Thoracic aorta (tissue), 2 donors: ENCODE data around the gene RCAN1. TPM values are rescaled to one million over a fixed set of nuclear protein-coding genes. Genes with fewer than 3 reads are reported as not detected.

Source experiments
- ATAC-seq: fragments of 150-250 bp; one replicate; pipeline ENCODE4 v1.8.0; 2017; ENCODE audit warnings: low read depth; ENCODE audit not compliant: insufficient number of reproducible peaks, low FRiP score
- DNase-seq: peaks from one replicate; pipeline ENCODE4 v3.0.0-alpha.2; 2020; ENCODE audit warnings: low spot score
- H3K27ac ChIP-seq, 2 donors: fragments of 200-600 bp; sonication (generic); 1 replicate in 1 of 2; 2 replicates in 1 of 2; pipeline ENCODE4 v1.5.1; 2016; ENCODE audit warnings: mild to moderate bottlenecking in 2 of 2, moderate library complexity in 2 of 2
- H3K27me3 ChIP-seq: fragments of 200-600 bp; sonication (generic); replicated peaks from 2 replicates; pipeline ENCODE4 v1.6.0; 2016; ENCODE audit warnings: mild to moderate bottlenecking; ENCODE audit not compliant: insufficient read depth
- H3K36me3 ChIP-seq: fragments of 200-600 bp; sonication (generic); one replicate; pipeline ENCODE4 v1.5.1; 2016
- H3K4me1 ChIP-seq, 2 donors: fragments of 200-600 bp; sonication (generic); 1 replicate in 1 of 2; 2 replicates in 1 of 2; pipeline versions ENCODE4 v1.5.1 to v1.6.0; 2016; ENCODE audit warnings: low read depth in 2 of 2, mild to moderate bottlenecking in 1 of 2; ENCODE audit not compliant: control insufficient read depth in 1 of 2
- H3K4me3 ChIP-seq: fragments of 200-600 bp; sonication (generic); 2 replicates; pipeline ENCODE4 v1.5.1; 2016; ENCODE audit warnings: mild to moderate bottlenecking
- H3K9me3 ChIP-seq: fragments of 200-600 bp; sonication (generic); 2 replicates; pipeline ENCODE4 v1.5.1; 2016
- CTCF ChIP-seq: fragments of 200-600 bp; sonication (generic); IDR thresholded peaks from one replicate; pipeline ENCODE4 v1.5.1; 2019; ENCODE audit warnings: antibody characterized with exemption
- total RNA-seq, 2 donors: library from RNA; depleted of rRNA; stranded (reverse); fragments of >200 nt; gene quantifications; one replicate each; pipeline versions ENCODE4 v1.1.0 to v1.2.3, GENCODE V29; 2016

RCAN1 gene
- total RNA-seq, 2 donors from 2014 or later, result 39.3 to 45.2 TPM

- Histone ChIP-seq H3K9me3 (no peaks in the 10 kb centered on the region), H3K27me3 (no peaks in the 10 kb centered on the region), H3K4me3 (no peak overlapping the region), H3K4me1 (peaks cover 8 to 20% of the 10 kb centered on the region in 2 donors), H3K27ac (peak overlapping the region in 1 of 2 donors; percentile 77), H3K36me3 (no peaks in the 10 kb centered on the region)
- DNase-seq (no peak), ATAC-seq (no peak)
- TF ChIP-seq CTCF, result no peak
These were observed 68.4 kb downstream of the RCAN1 start for GRCh38 chr21:34546542-34546941.

GRCh38 chr21:34545079-34545884 lies 69.6 kb downstream of the RCAN1 start:
- Histone ChIP-seq H3K4me1 (peaks cover 8 to 20% of the 10 kb centered on the region in 2 donors), H3K4me3 (peak overlapping the region; percentile 30), H3K27me3 (no peaks in the 10 kb centered on the region), H3K36me3 (no peaks in the 10 kb centered on the region), H3K27ac (peak overlapping the region; percentile 62 to 77), H3K9me3 (no peaks in the 10 kb centered on the region)
- ATAC-seq (peak; percentile 71), DNase-seq (no peak)
- TF ChIP-seq CTCF, result no peak

- H3K27ac ChIP-seq, result peak overlapping the region in 1 of 2 donors; percentile 77
These were observed 70.8 kb downstream of the RCAN1 start for GRCh38 chr21:34544032-34544496.

GRCh38 chr21:34543017-34543416 lies 71.9 kb downstream of the RCAN1 start:
- no peak for TF ChIP-seq CTCF

More at GRCh38 chr21:34544032-34544496, 70.8 kb downstream of the RCAN1 start:
- Histone ChIP-seq H3K36me3 (no peaks in the 10 kb centered on the region), H3K4me1 (peaks cover 8 to 20% of the 10 kb centered on the region in 2 donors), H3K4me3 (no peak overlapping the region), H3K9me3 (no peaks in the 10 kb centered on the region), H3K27me3 (no peaks in the 10 kb centered on the region)
- ATAC-seq (no peak), DNase-seq (no peak)
- peak; percentile 63 for TF ChIP-seq CTCF

GRCh38 chr21:34540206-34540605 lies 74.7 kb downstream of the RCAN1 start:
- Histone ChIP-seq H3K9me3 (no peaks in the 10 kb centered on the region), H3K4me3 (no peak overlapping the region), H3K27ac (no peak overlapping the region), H3K4me1 (peaks cover 6 to 14% of the 10 kb centered on the region in 2 donors), H3K27me3 (no peaks in the 10 kb centered on the region), H3K36me3 (no peaks in the 10 kb centered on the region)
- no peak for DNase-seq
- no peak for TF ChIP-seq CTCF
- no peak for ATAC-seq

More at GRCh38 chr21:34543017-34543416, 71.9 kb downstream of the RCAN1 start:
- no peak overlapping the region for H3K4me3 ChIP-seq
- DNase-seq (no peak), ATAC-seq (no peak)
- no peaks in the 10 kb centered on the region for H3K9me3 ChIP-seq
- H3K36me3 ChIP-seq, result no peaks in the 10 kb centered on the region
- no peak overlapping the region for H3K27ac ChIP-seq
- H3K4me1 ChIP-seq, result peaks cover 8 to 20% of the 10 kb centered on the region in 2 donors
- H3K27me3 ChIP-seq, result no peaks in the 10 kb centered on the region
